Measurements from ENCODE around the gene OVCA2.
A peak's percentile ranks its signal among the peaks of the same experiment; 100 is the strongest.

The OVCA2 gene

GRCh38 chr17:2057175-2057759 lies 15.4 kb downstream of the OVCA2 start:
- in situ Hi-C loops (cut with MboI; ENCODE audit: low pct_unique_long_range_greater_than_20kb, low sequenced_read_pairs, unreplicated experiment), result no loop called here

GRCh38 chr17:2057760-2058585 lies 16.2 kb downstream of the OVCA2 start:
- TF ChIP-seq CTCF (IDR thresholded peaks at IDR 0.05; ENCODE audit: extremely low read depth, insufficient read depth, missing control alignments), result no peak
- no peak for DNase-seq (ENCODE audit: low spot score)
- in situ Hi-C loops (cut with MboI; ENCODE audit: low pct_unique_long_range_greater_than_20kb, low sequenced_read_pairs, unreplicated experiment), result no loop called here

More at GRCh38 chr17:2057175-2057759, 15.4 kb downstream of the OVCA2 start:
- no peak for TF ChIP-seq CTCF (IDR thresholded peaks at IDR 0.05; ENCODE audit: extremely low read depth, insufficient read depth, missing control alignments)
- DNase-seq (ENCODE audit: low spot score), result no peak

- DNase-seq (ENCODE audit: low spot score), result peak; percentile 89
- TF ChIP-seq CTCF (IDR thresholded peaks at IDR 0.05; ENCODE audit: extremely low read depth, insufficient read depth, missing control alignments), result peak; percentile 97
- in situ Hi-C loops (cut with MboI; ENCODE audit: low pct_unique_long_range_greater_than_20kb, low sequenced_read_pairs, unreplicated experiment), result no loop called here
Observed at GRCh38 chr17:2058586-2059546, 17.0 kb downstream of the OVCA2 start.

GRCh38 chr17:2059547-2060384 lies 17.9 kb downstream of the OVCA2 start:
- no peak for TF ChIP-seq CTCF (IDR thresholded peaks at IDR 0.05; ENCODE audit: extremely low read depth, insufficient read depth, missing control alignments)
- DNase-seq (ENCODE audit: low spot score), result no peak
- in situ Hi-C loops (cut with MboI; ENCODE audit: low pct_unique_long_range_greater_than_20kb, low sequenced_read_pairs, unreplicated experiment), result loop anchor here (10.0 kb wide), 1 partner anchor 185 kb away; no protein-coding TSS in a partner anchor

- DNase-seq (ENCODE audit: low spot score), result no peak
- in situ Hi-C loops (cut with MboI; ENCODE audit: low pct_unique_long_range_greater_than_20kb, low sequenced_read_pairs, unreplicated experiment), result loop anchor here (10.0 kb wide), 1 partner anchor 184 kb away; no protein-coding TSS in a partner anchor
- TF ChIP-seq CTCF (IDR thresholded peaks at IDR 0.05; ENCODE audit: extremely low read depth, insufficient read depth, missing control alignments), result no peak
Observed at GRCh38 chr17:2060385-2060658, 18.5 kb downstream of the OVCA2 start.
